Measurements from ENCODE around the gene ZDBF2. TPM values are rescaled to one million over a fixed set of nuclear protein-coding genes. Genes with fewer than 3 reads are reported as not detected.
"Not testable (repeated sequence)": the region's sequence is repeated elsewhere in the genome, so short reads cannot be mapped to it uniquely, and the experiment has no call there.

Gene ZDBF2
- polyA plus RNA-seq, 6 donors from 2014 or later: 3.3 to 6.5 (median 3.7) TPM

- peaks cover 0 to 25% (median 9%) of the 10 kb centered on the region in 7 donors for H3K9me3 Mint-ChIP-seq
Measured at GRCh38 chr2:206250041-206250897, 24.2 kb upstream of the ZDBF2 start.

GRCh38 chr2:206253125-206253776 lies 21.2 kb upstream of the ZDBF2 start:
- H3K27ac Mint-ChIP-seq: peak overlapping the region in 3 of 6 donors; percentile 48 to 89 (median 55)
- peaks cover 4 to 7% of the 10 kb centered on the region in 2 donors for H3K36me3 Mint-ChIP-seq
- peaks cover 12 to 21% (median 16%) of the 10 kb centered on the region in 3 donors for H3K4me1 Mint-ChIP-seq
- ATAC-seq (ENCODE audit: low read depth in 2 of 2) (no peak), DNase-seq (no peak)
- peak overlapping the region in 2 of 8 donors; percentile 19 to 45 for H3K4me3 Mint-ChIP-seq
- peaks cover 0 to 21% (median 7%) of the 10 kb centered on the region in 7 donors for H3K9me3 Mint-ChIP-seq
- H3K27me3 Mint-ChIP-seq: peaks cover 45 to 69% (median 59%) of the 10 kb centered on the region in 3 donors

More at GRCh38 chr2:206250041-206250897, 24.2 kb upstream of the ZDBF2 start:
- ATAC-seq (ENCODE audit: low read depth in 2 of 2) (no peak), DNase-seq (no peak)
- Mint-ChIP-seq H3K4me1 (peaks cover 14 to 34% (median 31%) of the 10 kb centered on the region in 3 donors), H3K27ac (peak overlapping the region in 3 of 6 donors; percentile 62 to 71 (median 63)), H3K36me3 (no peaks in the 10 kb centered on the region), H3K27me3 (peaks cover 32 to 50% (median 43%) of the 10 kb centered on the region in 3 donors), H3K4me3 (peak overlapping the region; percentile 57 to 91 (median 80))

DNA sequence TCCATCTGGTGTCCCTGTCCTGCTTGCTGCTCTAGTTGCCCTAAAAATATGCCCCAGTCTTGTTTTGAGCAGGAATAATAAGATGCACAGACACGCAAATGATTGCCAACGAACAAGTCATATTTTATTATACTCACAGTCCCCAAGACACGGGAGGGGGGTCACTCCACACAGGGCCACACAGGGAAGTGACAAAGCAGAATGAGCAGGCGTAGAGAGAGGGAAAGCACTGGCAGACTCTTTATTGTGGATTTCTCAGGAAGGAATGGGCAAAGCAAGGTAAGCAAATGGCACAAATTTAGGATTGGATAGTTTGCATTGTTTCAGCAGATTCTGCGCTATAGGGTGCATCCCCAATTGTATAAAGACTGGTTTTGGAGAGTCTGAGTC lies 20.7 kb upstream of the ZDBF2 start:
- peak overlapping the region in 3 of 6 donors; percentile 1 to 89 (median 39) for H3K27ac Mint-ChIP-seq
- no peak for DNase-seq

DNA sequence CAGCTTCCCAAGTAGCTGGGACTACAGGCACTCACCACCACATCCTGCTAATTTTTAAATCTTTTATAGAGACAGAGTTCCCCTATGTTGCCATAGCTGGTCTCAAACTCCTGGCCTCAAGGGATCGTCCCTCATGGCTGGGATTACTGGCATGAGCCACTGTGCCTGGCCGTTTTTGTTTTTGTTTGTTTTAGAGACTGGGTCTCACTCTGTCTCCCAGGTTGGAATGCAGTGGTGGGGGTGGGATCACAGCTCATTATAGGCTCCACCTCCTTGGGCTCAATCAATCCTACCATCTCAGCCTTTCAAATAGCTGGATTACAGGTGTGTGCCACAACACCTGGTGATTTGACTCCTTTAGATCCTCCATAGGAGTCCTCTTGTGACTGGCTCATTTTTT lies 19.5 kb upstream of the ZDBF2 start:
- no peak for ATAC-seq (ENCODE audit: low read depth in 2 of 2)
- H3K4me3 Mint-ChIP-seq: peak overlapping the region in 2 of 8 donors; percentile 29 to 49
- H3K9me3 Mint-ChIP-seq: peaks cover 0 to 21% (median 7%) of the 10 kb centered on the region in 7 donors
- peaks cover 4 to 7% of the 10 kb centered on the region in 2 donors for H3K36me3 Mint-ChIP-seq
- no peak for DNase-seq
- H3K27ac Mint-ChIP-seq: peak overlapping the region in 1 of 6 donors; percentile 41
- H3K27me3 Mint-ChIP-seq: peaks cover 47 to 74% (median 64%) of the 10 kb centered on the region in 3 donors
- peaks cover 12 to 22% (median 19%) of the 10 kb centered on the region in 3 donors for H3K4me1 Mint-ChIP-seq

More for the DNA sequence above, 20.7 kb upstream of the ZDBF2 start:
- Mint-ChIP-seq H3K36me3 (peaks cover 4 to 7% of the 10 kb centered on the region in 2 donors), H3K27me3 (peaks cover 46 to 69% (median 61%) of the 10 kb centered on the region in 3 donors), H3K9me3 (peaks cover 0 to 21% (median 7%) of the 10 kb centered on the region in 7 donors), H3K4me1 (peaks cover 12 to 21% (median 16%) of the 10 kb centered on the region in 3 donors), H3K4me3 (peak overlapping the region in 2 of 8 donors; percentile 19 to 64)
- no peak for ATAC-seq (ENCODE audit: low read depth in 2 of 2)

DNA sequence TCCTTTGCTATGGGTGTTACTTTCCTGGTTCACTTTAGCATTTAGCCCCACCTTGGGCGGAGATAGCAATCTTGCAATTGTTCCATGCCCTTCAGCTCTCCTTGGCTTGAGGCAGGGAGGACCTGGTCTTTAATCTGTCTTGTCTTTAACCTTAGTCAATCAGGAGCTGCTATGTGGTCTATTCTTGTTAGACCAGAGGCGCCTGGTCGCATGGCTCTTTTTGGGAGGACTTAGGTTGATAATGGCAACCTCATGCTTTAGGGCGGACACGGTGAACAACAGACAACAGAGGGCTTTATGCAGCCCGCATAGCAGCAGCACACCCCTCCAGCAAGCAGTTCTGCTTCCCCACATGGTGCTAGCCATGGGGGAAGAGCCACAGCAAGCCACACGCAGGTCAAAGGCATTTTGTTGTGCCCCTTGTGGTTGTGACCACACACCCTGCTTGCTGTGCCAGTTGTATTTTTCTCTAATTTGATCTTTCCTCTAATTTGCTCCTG lies 17.7 kb upstream of the ZDBF2 start:
- DNase-seq: no peak
- H3K36me3 Mint-ChIP-seq: peaks cover 4 to 7% of the 10 kb centered on the region in 2 donors
- peaks cover 50 to 75% (median 66%) of the 10 kb centered on the region in 3 donors for H3K27me3 Mint-ChIP-seq
- no peak overlapping the region for H3K27ac Mint-ChIP-seq
- peaks cover 8 to 25% (median 13%) of the 10 kb centered on the region in 3 donors for H3K4me1 Mint-ChIP-seq
- H3K9me3 Mint-ChIP-seq: peaks cover 0 to 21% (median 7%) of the 10 kb centered on the region in 7 donors
- no peak for ATAC-seq (ENCODE audit: low read depth in 2 of 2)
- H3K4me3 Mint-ChIP-seq: no peak overlapping the region

- H3K36me3 Mint-ChIP-seq: peaks cover 4 to 7% of the 10 kb centered on the region in 2 donors
- no peak for DNase-seq
- H3K27me3 Mint-ChIP-seq: peaks cover 47 to 75% (median 63%) of the 10 kb centered on the region in 3 donors
- peaks cover 8 to 25% (median 13%) of the 10 kb centered on the region in 3 donors for H3K4me1 Mint-ChIP-seq
- H3K9me3 Mint-ChIP-seq: peaks cover 0 to 20% (median 7%) of the 10 kb centered on the region in 7 donors
- no peak overlapping the region for H3K4me3 Mint-ChIP-seq
- no peak for ATAC-seq (ENCODE audit: low read depth in 2 of 2)
- peak overlapping the region in 1 of 6 donors; percentile 95 for H3K27ac Mint-ChIP-seq
Measured at GRCh38 chr2:206257350-206257749, 17.1 kb upstream of the ZDBF2 start.

DNA sequence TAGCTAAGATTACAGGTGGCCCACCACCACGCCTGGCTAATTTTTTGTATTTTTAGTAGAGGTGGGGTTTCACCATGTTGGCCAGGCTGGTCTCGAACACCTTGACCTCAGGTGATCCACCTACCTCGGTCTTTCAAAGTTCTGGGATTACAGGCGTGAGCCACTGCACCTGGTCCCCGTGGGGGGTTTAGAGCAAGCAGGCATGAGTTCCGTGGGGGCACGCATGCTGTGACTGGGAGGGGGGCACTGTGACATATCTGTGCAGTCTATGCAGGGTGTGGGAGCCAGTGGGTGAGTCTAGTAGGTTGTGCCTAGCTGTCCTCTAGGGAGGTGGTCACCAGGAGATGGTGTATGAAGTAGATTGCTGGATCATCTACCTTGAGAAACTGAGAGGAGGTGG lies 16.6 kb upstream of the ZDBF2 start:
- ATAC-seq (ENCODE audit: low read depth in 2 of 2) (no peak), DNase-seq (no peak)
- H3K9me3 Mint-ChIP-seq: peaks cover 0 to 17% (median 5%) of the 10 kb centered on the region in 7 donors
- peaks cover 47 to 75% (median 63%) of the 10 kb centered on the region in 3 donors for H3K27me3 Mint-ChIP-seq
- H3K27ac Mint-ChIP-seq: no peak overlapping the region
- H3K4me1 Mint-ChIP-seq: peaks cover 8 to 25% (median 13%) of the 10 kb centered on the region in 3 donors
- H3K4me3 Mint-ChIP-seq: no peak overlapping the region
- peaks cover 4 to 7% of the 10 kb centered on the region in 2 donors for H3K36me3 Mint-ChIP-seq

GRCh38 chr2:206258615-206259014 lies 15.8 kb upstream of the ZDBF2 start:
- not testable (repeated sequence) for H3K27ac Mint-ChIP-seq; H3K36me3 Mint-ChIP-seq; H3K4me3 Mint-ChIP-seq; DNase-seq; H3K9me3 Mint-ChIP-seq; ATAC-seq (ENCODE audit: low read depth in 2 of 2)
- Mint-ChIP-seq H3K4me1 (peaks cover 8 to 20% (median 13%) of the 10 kb centered on the region in 3 donors), H3K27me3 (peaks cover 53 to 75% (median 63%) of the 10 kb centered on the region in 3 donors)

GRCh38 chr2:206259376-206260187 lies 14.9 kb upstream of the ZDBF2 start:
- peaks cover 7 to 8% of the 10 kb centered on the region in 2 donors for H3K36me3 Mint-ChIP-seq
- peaks cover 13 to 24% (median 19%) of the 10 kb centered on the region in 3 donors for H3K4me1 Mint-ChIP-seq
- ATAC-seq (ENCODE audit: low read depth in 2 of 2) (no peak), DNase-seq (no peak)
- peak overlapping the region in 1 of 6 donors; percentile 9 for H3K27ac Mint-ChIP-seq
- H3K4me3 Mint-ChIP-seq: no peak overlapping the region
- H3K27me3 Mint-ChIP-seq: peaks cover 60 to 78% (median 66%) of the 10 kb centered on the region in 3 donors
- H3K9me3 Mint-ChIP-seq: peaks cover 0 to 6% (median 4%) of the 10 kb centered on the region in 7 donors

- H3K9me3 Mint-ChIP-seq: peaks cover 0 to 6% (median 0%) of the 10 kb centered on the region in 7 donors
- H3K36me3 Mint-ChIP-seq: peaks cover 7 to 8% of the 10 kb centered on the region in 2 donors
- DNase-seq (peak; percentile 27), ATAC-seq (ENCODE audit: low read depth in 2 of 2) (peak; percentile 76 to 88)
- no peak overlapping the region for H3K27ac Mint-ChIP-seq
- H3K4me3 Mint-ChIP-seq: no peak overlapping the region
- peaks cover 13 to 24% (median 19%) of the 10 kb centered on the region in 3 donors for H3K4me1 Mint-ChIP-seq
- H3K27me3 Mint-ChIP-seq: peaks cover 62 to 78% (median 71%) of the 10 kb centered on the region in 3 donors
Measured at GRCh38 chr2:206260188-206261012, 14.1 kb upstream of the ZDBF2 start.

DNA sequence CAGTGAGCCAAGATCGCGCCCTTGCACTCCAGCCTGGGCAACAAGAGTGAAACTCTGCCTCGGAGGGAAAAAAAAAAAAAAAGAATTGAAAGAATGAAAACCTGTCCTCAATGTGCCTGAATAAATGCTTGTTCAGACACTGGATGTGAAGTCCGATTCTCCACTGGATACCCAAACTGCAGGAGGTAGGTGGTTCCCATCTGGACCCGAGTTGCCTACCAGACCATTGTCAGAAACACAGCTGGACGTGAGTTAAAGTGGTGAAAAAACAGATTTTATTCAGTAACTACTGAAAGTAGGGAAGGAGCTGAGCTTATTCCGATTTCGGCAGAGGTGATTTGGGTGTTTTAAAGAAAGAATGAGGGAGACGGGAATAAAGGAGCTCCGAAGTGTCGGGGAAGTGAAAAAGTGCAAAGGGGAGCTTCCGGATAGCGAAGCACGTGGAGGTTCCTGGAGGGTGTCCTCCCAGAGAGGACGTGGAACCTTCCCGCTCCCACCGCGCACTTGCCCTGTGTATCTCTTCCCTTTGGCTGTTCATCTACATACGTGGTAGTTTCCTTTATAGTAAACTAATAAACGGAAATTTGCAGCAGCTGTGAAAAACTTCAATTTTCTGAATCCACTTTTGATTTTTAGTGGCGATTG lies 10.4 kb upstream of the ZDBF2 start:
- Mint-ChIP-seq H3K9me3 (peaks cover 0 to 6% (median 2%) of the 10 kb centered on the region in 7 donors), H3K4me3 (peak overlapping the region in 4 of 8 donors; percentile 13 to 53 (median 32)), H3K27me3 (peaks cover 70 to 88% (median 80%) of the 10 kb centered on the region in 3 donors), H3K36me3 (peaks cover 0 to 4% of the 10 kb centered on the region in 2 donors), H3K27ac (peak overlapping the region in 1 of 6 donors; percentile 73), H3K4me1 (peaks cover 4 to 24% (median 16%) of the 10 kb centered on the region in 3 donors)
- no peak for ATAC-seq (ENCODE audit: low read depth in 2 of 2)
- no peak for DNase-seq

Data from naive B cell (primary cell).